HG02981 (cell line): ENCODE data around the gene TAS2R42.

Experiments
- ATAC-seq: cut with Tn5 transposase; IDR thresholded peaks from one replicate; pipeline ENCODE4 v1.9.1; 2021; ENCODE audit warnings: mild to moderate bottlenecking, moderate library complexity; ENCODE audit not compliant: unreplicated experiment

The TAS2R42 gene

DNA sequence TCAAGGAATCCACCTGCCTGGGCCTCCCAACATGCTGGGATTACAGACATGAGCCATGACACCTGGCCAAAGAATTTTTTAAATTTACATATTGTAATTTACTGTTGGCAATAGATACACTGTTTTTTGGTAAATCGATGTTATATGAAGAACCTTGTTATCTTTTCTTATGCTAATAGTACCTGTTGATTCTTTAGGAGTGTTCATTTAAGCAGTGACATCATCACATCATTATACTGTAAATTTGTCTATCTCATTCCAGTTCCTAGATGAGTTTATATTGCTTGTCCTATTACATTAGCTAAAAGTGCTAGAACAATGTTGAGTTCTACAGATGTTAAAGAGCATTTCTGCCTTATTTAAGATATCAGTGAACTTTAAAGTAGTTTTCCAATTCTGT is 39.3 kb downstream of the TAS2R42 start:
- ATAC-seq, result no peak

DNA sequence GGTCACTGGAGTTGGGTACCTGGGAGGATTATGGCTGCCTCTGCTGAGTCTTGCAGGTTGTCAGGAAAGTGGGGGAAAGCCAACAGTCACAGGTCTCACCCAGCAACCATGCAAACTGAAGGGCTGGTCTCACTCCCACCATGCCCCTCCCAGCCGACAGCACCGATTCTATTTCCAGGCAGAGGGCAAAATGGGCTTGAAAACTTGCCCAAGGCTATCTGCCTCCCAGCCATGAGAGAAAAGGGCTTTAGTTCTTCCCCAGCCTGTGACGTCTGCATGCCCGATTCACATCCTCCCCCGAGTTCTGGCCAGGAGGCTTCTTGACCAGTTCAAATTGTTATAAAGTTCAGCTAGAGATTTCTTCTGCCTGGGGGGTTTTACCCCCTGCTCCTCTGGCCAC is 42.4 kb downstream of the TAS2R42 start:
- ATAC-seq, result no peak

DNA sequence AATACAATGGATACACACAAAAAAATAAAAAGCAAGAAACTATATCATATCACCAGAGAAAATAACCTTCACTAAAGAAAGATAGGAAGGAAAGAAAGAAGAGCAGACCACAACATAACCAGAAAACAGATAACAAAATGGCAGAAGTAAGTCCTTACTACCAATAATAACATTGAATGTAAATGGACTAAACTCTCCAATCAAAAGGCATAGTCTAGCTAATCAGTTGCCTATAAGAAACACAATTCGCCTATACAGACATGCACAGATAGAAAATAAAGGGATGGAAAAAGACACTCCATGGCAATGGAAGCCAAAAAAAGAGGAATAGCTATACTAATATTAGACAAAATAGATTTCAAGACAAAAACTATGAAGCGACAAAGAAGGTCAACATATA is 43.4 kb downstream of the TAS2R42 start:
- no peak for ATAC-seq

GRCh38 chr12:11136075-11136474 is 50.7 kb downstream of the TAS2R42 start:
- no peak for ATAC-seq
